ENCODE results near the gene C10orf62.
A peak's percentile ranks its signal among the peaks of the same experiment; 100 is the strongest.

C10orf62 gene

DNA sequence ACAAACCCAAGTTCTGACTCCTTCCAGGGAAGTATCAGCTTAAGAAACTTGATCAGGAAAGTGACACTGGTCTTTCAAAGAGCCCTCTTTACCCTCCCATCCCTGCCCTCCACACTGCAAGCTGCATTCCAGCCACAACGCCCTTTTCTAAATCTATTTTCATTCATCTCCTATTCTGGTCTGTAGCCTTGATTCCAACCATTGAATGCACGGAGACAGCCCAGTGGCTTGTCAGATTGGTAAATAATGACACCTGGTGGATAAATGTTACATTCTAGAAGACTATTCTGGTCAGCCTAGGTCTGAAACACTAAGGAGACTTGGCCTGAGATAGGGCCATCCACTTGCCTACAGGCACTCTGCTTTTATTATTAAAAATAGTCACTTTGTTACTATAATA lies 22.9 kb downstream of the C10orf62 start:
- no peak overlapping the region for H3K27ac ChIP-seq
- TF ChIP-seq, protein P1, sequence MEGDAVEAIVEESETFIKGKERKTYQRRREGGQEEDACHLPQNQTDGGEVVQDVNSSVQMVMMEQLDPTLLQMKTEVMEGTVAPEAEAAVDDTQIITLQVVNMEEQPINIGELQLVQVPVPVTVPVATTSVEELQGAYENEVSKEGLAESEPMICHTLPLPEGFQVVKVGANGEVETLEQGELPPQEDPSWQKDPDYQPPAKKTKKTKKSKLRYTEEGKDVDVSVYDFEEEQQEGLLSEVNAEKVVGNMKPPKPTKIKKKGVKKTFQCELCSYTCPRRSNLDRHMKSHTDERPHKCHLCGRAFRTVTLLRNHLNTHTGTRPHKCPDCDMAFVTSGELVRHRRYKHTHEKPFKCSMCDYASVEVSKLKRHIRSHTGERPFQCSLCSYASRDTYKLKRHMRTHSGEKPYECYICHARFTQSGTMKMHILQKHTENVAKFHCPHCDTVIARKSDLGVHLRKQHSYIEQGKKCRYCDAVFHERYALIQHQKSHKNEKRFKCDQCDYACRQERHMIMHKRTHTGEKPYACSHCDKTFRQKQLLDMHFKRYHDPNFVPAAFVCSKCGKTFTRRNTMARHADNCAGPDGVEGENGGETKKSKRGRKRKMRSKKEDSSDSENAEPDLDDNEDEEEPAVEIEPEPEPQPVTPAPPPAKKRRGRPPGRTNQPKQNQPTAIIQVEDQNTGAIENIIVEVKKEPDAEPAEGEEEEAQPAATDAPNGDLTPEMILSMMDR (conservative IDR thresholded peaks at IDR 0.05): peak; percentile 74

DNA sequence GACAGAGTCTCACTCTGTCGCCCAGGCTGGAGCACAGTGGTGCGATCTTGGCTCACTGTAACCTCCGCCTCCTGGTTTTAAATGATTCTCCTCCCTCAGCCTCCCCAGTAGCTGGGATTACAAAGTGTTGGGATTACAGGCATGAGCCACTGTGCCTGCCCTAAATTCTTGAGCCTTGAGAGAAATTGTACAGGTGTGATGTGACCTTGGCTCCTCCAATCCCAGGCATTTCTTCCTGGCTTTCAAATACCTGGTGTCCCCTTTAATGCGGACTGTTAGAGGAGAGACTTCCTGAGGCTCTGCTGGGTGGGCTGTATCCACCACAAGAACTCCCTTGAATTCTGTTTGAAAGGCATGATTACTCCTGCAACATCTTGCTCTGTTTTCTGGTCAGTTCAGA lies 28.8 kb downstream of the C10orf62 start:
- TF ChIP-seq, protein P1 (conservative IDR thresholded peaks at IDR 0.05): no peak
- no peak overlapping the region for H3K27ac ChIP-seq

DNA sequence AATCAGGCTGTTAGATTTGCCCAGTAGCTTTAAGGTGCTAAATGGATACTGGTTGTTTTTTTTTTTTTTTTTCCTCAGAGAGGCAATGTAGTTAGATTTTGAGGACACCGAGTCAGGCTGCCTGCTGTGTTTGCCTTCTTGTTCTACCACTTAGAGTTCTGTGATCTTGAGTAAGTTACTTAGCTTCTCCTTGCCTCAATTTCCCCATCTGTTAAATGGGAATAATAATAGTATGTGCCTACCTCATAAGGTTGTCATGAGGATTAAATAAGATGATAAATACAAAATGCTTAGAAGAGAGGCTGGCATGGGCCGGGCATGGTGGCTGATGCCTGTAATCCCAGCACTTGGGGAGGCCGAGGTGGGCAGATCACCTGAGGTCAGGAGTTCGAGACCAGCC lies 29.2 kb downstream of the C10orf62 start:
- TF ChIP-seq, protein P1 (conservative IDR thresholded peaks at IDR 0.05): no peak
- H3K27ac ChIP-seq: no peak overlapping the region

DNA sequence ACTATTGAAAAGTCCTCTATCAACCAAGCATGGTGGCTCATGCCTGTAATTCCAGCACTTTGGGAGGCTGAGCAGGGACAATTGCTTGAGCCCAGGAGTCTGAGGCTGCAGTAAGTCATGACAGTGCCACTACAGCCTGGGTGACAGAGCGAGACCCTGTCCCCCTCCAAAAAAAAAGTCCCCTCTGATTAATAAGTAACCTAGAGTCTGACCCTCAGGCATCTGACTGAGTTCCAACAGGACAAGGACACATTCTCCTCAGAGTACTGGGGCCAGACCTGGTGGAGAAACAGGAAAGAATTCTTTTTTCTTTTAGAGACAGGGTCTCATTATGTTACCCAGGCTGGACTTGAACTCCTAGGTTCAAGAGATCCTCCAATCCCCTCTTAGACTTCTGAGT lies 33.8 kb downstream of the C10orf62 start:
- TF ChIP-seq, protein P1 (conservative IDR thresholded peaks at IDR 0.05): no peak

DNA sequence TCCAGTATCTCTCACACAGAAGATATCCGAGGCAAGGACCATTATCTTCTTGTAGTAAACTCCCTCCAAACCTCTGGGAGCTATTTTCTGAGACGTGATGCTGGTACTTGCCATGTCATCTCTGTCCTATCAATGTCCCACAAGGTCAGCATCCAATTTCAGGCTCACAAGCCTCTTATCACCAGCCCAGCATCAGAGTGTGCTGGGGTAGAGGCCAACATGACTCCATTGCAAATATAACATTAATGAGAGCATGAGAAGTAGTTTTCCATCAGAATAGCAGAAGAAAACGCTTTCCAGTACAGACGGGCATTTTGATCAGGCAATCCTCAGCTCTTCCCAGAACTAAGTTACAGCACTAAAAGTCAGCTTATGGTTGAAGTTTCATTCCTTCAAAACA lies 38.2 kb downstream of the C10orf62 start:
- TF ChIP-seq, protein P1 (conservative IDR thresholded peaks at IDR 0.05): no peak

More for the DNA sequence above, 33.8 kb downstream of the C10orf62 start:
- no peak overlapping the region for H3K27ac ChIP-seq

DNA sequence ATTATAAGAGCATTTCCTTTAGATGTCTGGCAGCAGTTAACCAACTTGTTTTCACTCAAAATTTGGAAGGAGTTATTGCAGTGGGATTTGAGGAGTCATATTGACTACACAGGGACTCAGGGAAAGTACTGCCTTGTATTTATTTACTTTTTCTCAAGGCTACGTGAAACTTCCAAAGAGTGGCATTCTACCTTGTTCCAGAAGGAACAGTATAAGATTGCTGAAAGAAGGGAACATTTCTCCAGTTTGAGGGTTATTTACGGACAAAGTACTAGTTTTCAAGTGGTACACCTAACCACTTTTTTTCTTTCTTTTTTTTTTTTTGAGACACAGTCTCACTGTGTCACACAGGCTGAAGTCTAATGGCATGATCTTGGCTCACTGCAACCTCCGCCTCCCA lies 38.7 kb downstream of the C10orf62 start:
- TF ChIP-seq, protein P1 (conservative IDR thresholded peaks at IDR 0.05): no peak
- H3K27ac ChIP-seq: no peak overlapping the region

More for the DNA sequence above, 38.2 kb downstream of the C10orf62 start:
- no peak overlapping the region for H3K27ac ChIP-seq

DNA sequence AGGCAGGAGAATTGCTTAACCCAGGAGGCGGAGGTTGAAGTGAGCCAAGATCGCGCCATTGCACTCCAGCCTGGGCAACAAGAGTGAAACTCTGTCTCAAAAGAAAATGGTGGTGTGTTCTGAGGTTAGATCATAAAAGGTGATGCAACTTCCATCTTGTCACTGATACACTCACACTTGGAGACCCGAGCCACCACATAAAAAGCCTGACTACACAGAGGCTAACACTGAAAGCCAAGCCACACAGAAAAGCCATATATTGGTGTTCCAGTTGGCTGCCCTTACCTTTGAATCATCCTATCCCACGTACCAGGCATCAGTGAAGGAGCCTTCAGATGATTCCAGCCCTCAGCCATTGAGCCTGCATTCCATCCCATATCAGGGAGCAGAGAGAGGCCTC lies 39.8 kb downstream of the C10orf62 start:
- TF ChIP-seq, protein P1 (conservative IDR thresholded peaks at IDR 0.05): no peak
- H3K27ac ChIP-seq: no peak overlapping the region

DNA sequence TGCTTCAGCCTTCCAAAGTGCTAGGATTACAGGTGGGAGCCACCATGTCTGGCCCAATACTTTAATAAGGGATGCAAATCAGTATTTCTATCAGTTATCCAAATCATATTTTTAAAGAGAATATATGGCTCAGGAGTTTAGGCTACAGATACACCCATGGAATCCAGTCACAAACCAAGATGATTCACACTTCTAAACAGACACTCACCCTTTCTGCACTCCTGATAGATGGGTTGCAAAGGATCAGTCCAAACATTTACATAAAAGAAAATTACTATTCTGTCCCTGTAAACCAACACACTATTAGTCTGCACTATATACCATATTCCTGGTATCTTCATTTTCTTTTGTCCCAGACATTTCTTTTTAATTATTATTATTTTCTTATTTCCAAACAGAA lies 41.6 kb downstream of the C10orf62 start:
- TF ChIP-seq, protein P1 (conservative IDR thresholded peaks at IDR 0.05): no peak
- no peak overlapping the region for H3K27ac ChIP-seq
